HepG2 (cell line): Measurements from ENCODE around the gene SDK1. TPM values are rescaled to one million over a fixed set of nuclear protein-coding genes. Genes with fewer than 3 reads are reported as not detected.

Experiments
- AHR ChIP-seq: IDR thresholded peaks from 2 replicates; pipeline ENCODE4 v1.6.1; 2018; ENCODE audit warnings: missing genetic modification reagents, missing compliant biosample characterization
- CBX1 ChIP-seq: IDR thresholded peaks from one replicate; pipeline ENCODE4 v1.6.1; 2016; ENCODE audit warnings: antibody characterized with exemption, low read depth
- DMAP1 ChIP-seq: IDR thresholded peaks from 2 replicates; pipeline ENCODE4 v1.6.1; 2016
- ELF3 ChIP-seq: IDR thresholded peaks from 2 replicates; pipeline ENCODE4 v1.6.1; 2016; ENCODE audit warnings: missing genetic modification reagents, missing compliant biosample characterization
- GATAD2A ChIP-seq: IDR thresholded peaks from 2 replicates; pipeline ENCODE4 v1.6.1; 2016
- HHEX ChIP-seq: IDR thresholded peaks from 2 replicates; pipeline ENCODE4 v1.6.1; 2016; ENCODE audit warnings: control low read depth
- ZKSCAN1 ChIP-seq: fragments of 150-350 bp; IDR thresholded peaks from 2 replicates; pipeline ENCODE4 v1.6.1; 2014; ENCODE audit warnings: low read length
- ZNF224 ChIP-seq: sonication (generic); formaldehyde crosslinking; IDR thresholded peaks from 2 replicates; pipeline ENCODE4 v1.5.0; 2020; ENCODE audit warnings: mild to moderate bottlenecking, missing genetic modification reagents
- ZNF496 ChIP-seq: sonication (generic); formaldehyde crosslinking; IDR thresholded peaks from 2 replicates; pipeline ENCODE4 v1.8.1; 2023; ENCODE audit warnings: mild to moderate bottlenecking, moderate library complexity, missing genetic modification reagents; ENCODE audit not compliant: insufficient replicate concordance
- ZNF7 ChIP-seq: IDR thresholded peaks from 2 replicates; pipeline ENCODE4 v1.6.1; 2016; ENCODE audit warnings: missing biosample characterization, missing genetic modification reagents
- ZNF777 ChIP-seq: sonication (generic); formaldehyde crosslinking; IDR thresholded peaks from 2 replicates; pipeline ENCODE4 v1.4.0; 2020; ENCODE audit warnings: missing genetic modification reagents
- ZNF792 ChIP-seq: IDR thresholded peaks from 2 replicates; pipeline ENCODE4 v1.6.1; 2016
- polyA plus RNA-seq, 8 experiments: library from polyadenylated mRNA; depleted of rRNA in 3 of 8; stranded (reverse) in 7 of 8; unstranded in 1 of 8; fragments of >200 nt; fragmentation: Illumina TruSeq in 4 of 8; extraction: Trizol in 4 of 8; gene quantifications; 2 replicates each; pipeline versions ENCODE4 v1.2.1 to v1.2.3, GENCODE V29; 2011 to 2016; ENCODE audit warnings: low read depth in 4 of 8, missing spikeins in 1 of 8, mixed read lengths in 1 of 8; ENCODE audit not compliant: insufficient read depth in 1 of 8
- total RNA-seq, 5 experiments: library from RNA; depleted of rRNA; stranded (reverse); fragments of >200 nt; fragmentation: Illumina TruSeq; extraction: Trizol; gene quantifications; 2 replicates each; pipeline ENCODE4 v1.2.3, GENCODE V29; 2016; ENCODE audit warnings: low read depth in 1 of 5
- TF ChIP-seq, protein P1 (sequence below): sonication (generic); formaldehyde crosslinking; IDR thresholded peaks from 2 replicates; pipeline ENCODE4 v1.4.0; 2020; ENCODE audit warnings: missing genetic modification reagents, borderline replicate concordance
- TF ChIP-seq, protein P2 (sequence below): sonication (generic); formaldehyde crosslinking; IDR thresholded peaks from 2 replicates; pipeline ENCODE4 v1.4.0; 2020; ENCODE audit warnings: missing genetic modification reagents, borderline replicate concordance

SDK1 gene
- total and polyA plus RNA-seq, 2 of the 13 experiments (the other 11 are each of a cell fraction or from before 2014, with no cell fraction given), result 0.35 to 2.4 TPM

DNA sequence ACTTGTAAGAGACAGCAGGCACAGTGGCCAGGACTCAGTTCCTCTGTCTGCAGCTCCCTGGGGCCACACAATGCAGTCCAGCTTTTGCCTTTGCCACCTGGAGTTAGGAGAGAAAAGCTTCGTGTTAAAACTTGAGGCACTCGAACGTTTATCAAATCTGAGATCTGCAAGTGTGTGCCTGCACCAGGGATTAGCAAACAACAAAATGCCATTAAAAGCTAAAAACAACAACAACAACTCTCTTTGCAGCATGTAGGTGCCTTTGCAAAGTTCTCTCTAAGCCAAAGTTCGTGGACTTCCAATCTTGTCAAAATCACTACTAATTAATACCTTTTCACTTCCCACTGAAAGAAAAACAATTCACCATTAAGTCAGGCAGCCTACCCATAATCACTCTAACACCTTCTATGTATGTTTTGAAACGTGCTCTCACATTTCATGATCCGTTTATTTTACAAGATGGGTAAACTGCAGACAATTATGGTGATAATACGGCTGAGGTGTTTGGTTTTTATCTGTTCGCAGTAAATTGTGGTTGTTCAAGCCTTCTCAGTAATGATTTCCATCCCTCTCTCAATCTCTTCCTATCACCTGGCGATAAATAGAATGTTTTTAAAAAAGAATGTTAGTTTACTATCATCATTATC lies 36.2 kb upstream of the SDK1 start (continued):
- TF ChIP-seq, protein P1, sequence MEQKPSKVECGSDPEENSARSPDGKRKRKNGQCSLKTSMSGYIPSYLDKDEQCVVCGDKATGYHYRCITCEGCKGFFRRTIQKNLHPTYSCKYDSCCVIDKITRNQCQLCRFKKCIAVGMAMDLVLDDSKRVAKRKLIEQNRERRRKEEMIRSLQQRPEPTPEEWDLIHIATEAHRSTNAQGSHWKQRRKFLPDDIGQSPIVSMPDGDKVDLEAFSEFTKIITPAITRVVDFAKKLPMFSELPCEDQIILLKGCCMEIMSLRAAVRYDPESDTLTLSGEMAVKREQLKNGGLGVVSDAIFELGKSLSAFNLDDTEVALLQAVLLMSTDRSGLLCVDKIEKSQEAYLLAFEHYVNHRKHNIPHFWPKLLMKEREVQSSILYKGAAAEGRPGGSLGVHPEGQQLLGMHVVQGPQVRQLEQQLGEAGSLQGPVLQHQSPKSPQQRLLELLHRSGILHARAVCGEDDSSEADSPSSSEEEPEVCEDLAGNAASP (CRISPR knock-in tag), result no peak
- no peak for TF ChIP-seq ZNF7 (CRISPR knock-in tag)
- TF ChIP-seq ZNF224, result no peak
- TF ChIP-seq HHEX, result no peak
- TF ChIP-seq, protein P2, sequence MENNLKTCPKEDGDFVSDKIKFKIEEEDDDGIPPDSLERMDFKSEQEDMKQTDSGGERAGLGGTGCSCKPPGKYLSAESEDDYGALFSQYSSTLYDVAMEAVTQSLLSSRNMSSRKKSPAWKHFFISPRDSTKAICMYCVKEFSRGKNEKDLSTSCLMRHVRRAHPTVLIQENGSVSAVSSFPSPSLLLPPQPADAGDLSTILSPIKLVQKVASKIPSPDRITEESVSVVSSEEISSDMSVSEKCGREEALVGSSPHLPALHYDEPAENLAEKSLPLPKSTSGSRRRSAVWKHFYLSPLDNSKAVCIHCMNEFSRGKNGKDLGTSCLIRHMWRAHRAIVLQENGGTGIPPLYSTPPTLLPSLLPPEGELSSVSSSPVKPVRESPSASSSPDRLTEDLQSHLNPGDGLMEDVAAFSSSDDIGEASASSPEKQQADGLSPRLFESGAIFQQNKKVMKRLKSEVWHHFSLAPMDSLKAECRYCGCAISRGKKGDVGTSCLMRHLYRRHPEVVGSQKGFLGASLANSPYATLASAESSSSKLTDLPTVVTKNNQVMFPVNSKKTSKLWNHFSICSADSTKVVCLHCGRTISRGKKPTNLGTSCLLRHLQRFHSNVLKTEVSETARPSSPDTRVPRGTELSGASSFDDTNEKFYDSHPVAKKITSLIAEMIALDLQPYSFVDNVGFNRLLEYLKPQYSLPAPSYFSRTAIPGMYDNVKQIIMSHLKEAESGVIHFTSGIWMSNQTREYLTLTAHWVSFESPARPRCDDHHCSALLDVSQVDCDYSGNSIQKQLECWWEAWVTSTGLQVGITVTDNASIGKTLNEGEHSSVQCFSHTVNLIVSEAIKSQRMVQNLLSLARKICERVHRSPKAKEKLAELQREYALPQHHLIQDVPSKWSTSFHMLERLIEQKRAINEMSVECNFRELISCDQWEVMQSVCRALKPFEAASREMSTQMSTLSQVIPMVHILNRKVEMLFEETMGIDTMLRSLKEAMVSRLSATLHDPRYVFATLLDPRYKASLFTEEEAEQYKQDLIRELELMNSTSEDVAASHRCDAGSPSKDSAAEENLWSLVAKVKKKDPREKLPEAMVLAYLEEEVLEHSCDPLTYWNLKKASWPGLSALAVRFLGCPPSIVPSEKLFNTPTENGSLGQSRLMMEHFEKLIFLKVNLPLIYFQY, result no peak
- TF ChIP-seq ZNF496 (CRISPR knock-in tag), result no peak
- no peak for TF ChIP-seq ZNF777 (CRISPR knock-in tag)
- no peak for TF ChIP-seq ZNF792 (CRISPR knock-in tag)
- no peak for TF ChIP-seq CBX1
- TF ChIP-seq DMAP1 (CRISPR knock-in tag), result no peak
- TF ChIP-seq AHR, result no peak
- TF ChIP-seq GATAD2A (CRISPR knock-in tag), result no peak
- no peak for TF ChIP-seq ZKSCAN1
- TF ChIP-seq ELF3 (CRISPR knock-in tag), result no peak
